Measurements from ENCODE around the gene SMG6.

The SMG6 gene

DNA sequence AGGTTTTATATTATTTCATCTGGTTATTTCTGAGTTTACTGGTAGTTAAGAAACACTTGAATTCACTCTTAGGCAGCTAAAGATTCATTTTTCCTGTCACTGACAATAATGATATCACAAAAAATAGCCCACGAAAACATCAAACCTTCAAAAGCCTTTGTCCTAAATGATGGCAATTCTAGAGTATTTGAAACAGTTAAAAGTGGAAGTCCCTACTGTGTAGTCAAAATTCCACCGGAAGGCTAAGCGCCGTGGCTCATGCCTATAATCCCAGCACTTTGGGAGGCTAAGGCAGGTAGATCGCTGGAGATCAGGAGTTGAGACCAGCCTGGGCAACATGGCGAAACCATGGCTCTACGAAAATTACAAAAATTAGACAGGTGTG is 145.2 kb downstream of the SMG6 start:
- TF ChIP-seq CREB5 (CRISPR knock-in tag; IDR thresholded peaks at IDR 0.05; ENCODE audit: low read depth) = no peak
- TF ChIP-seq ZFP3 (CRISPR knock-in tag; IDR thresholded peaks at IDR 0.05) = no peak
- no peak for TF ChIP-seq SNAI2 (CRISPR knock-in tag; IDR thresholded peaks at IDR 0.05)
- no peak for TF ChIP-seq PATZ1 (CRISPR knock-in tag; IDR thresholded peaks at IDR 0.05; ENCODE audit: borderline replicate concordance)
- TF ChIP-seq, protein P1, sequence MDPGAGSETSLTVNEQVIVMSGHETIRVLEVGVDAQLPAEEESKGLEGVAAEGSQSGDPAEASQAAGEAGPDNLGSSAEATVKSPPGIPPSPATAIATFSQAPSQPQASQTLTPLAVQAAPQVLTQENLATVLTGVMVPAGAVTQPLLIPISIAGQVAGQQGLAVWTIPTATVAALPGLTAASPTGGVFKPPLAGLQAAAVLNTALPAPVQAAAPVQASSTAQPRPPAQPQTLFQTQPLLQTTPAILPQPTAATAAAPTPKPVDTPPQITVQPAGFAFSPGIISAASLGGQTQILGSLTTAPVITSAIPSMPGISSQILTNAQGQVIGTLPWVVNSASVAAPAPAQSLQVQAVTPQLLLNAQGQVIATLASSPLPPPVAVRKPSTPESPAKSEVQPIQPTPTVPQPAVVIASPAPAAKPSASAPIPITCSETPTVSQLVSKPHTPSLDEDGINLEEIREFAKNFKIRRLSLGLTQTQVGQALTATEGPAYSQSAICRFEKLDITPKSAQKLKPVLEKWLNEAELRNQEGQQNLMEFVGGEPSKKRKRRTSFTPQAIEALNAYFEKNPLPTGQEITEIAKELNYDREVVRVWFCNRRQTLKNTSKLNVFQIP (CRISPR knock-in tag; IDR thresholded peaks at IDR 0.05; ENCODE audit: borderline replicate concordance, low read depth) = no peak
- no peak for TF ChIP-seq RARB (CRISPR knock-in tag; IDR thresholded peaks at IDR 0.05)
- TF ChIP-seq, protein P2, sequence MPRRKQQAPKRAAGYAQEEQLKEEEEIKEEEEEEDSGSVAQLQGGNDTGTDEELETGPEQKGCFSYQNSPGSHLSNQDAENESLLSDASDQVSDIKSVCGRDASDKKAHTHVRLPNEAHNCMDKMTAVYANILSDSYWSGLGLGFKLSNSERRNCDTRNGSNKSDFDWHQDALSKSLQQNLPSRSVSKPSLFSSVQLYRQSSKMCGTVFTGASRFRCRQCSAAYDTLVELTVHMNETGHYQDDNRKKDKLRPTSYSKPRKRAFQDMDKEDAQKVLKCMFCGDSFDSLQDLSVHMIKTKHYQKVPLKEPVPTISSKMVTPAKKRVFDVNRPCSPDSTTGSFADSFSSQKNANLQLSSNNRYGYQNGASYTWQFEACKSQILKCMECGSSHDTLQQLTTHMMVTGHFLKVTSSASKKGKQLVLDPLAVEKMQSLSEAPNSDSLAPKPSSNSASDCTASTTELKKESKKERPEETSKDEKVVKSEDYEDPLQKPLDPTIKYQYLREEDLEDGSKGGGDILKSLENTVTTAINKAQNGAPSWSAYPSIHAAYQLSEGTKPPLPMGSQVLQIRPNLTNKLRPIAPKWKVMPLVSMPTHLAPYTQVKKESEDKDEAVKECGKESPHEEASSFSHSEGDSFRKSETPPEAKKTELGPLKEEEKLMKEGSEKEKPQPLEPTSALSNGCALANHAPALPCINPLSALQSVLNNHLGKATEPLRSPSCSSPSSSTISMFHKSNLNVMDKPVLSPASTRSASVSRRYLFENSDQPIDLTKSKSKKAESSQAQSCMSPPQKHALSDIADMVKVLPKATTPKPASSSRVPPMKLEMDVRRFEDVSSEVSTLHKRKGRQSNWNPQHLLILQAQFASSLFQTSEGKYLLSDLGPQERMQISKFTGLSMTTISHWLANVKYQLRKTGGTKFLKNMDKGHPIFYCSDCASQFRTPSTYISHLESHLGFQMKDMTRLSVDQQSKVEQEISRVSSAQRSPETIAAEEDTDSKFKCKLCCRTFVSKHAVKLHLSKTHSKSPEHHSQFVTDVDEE (CRISPR knock-in tag; IDR thresholded peaks at IDR 0.05) = no peak
- TF ChIP-seq OSR1 (CRISPR knock-in tag; IDR thresholded peaks at IDR 0.05) = no peak
- TF ChIP-seq ZFP30 (CRISPR knock-in tag; IDR thresholded peaks at IDR 0.05) = no peak
- TF ChIP-seq ISL1 (CRISPR knock-in tag; IDR thresholded peaks at IDR 0.05) = no peak
- no peak for TF ChIP-seq PPARA (CRISPR knock-in tag; IDR thresholded peaks at IDR 0.05; ENCODE audit: borderline replicate concordance)
- TF ChIP-seq TOX (CRISPR knock-in tag; IDR thresholded peaks at IDR 0.05; ENCODE audit: borderline replicate concordance) = no peak
- ATAC-seq = no peak

GRCh38 chr17:2157675-2158395 is 145.8 kb downstream of the SMG6 start:
- ATAC-seq = no peak

GRCh38 chr17:2157081-2157480 is 146.5 kb downstream of the SMG6 start:
- ATAC-seq = peak; percentile 72
- TF ChIP-seq CREB5 (CRISPR knock-in tag; IDR thresholded peaks at IDR 0.05; ENCODE audit: low read depth) (no peak), SNAI2 (CRISPR knock-in tag; IDR thresholded peaks at IDR 0.05) (no peak), ZNF8 (CRISPR knock-in tag; IDR thresholded peaks at IDR 0.05) (no peak), ARNTL (CRISPR knock-in tag; IDR thresholded peaks at IDR 0.05; ENCODE audit: borderline replicate concordance, low read depth) (no peak), TOX (CRISPR knock-in tag; IDR thresholded peaks at IDR 0.05; ENCODE audit: borderline replicate concordance) (no peak), ZC3H10 (CRISPR knock-in tag; IDR thresholded peaks at IDR 0.05) (no peak), ZNF565 (CRISPR knock-in tag; conservative IDR thresholded peaks at IDR 0.05; ENCODE audit: low read depth) (no peak), BACH2 (CRISPR knock-in tag; IDR thresholded peaks at IDR 0.05; ENCODE audit: borderline replicate concordance) (no peak), ISL1 (CRISPR knock-in tag; IDR thresholded peaks at IDR 0.05) (no peak), RARB (CRISPR knock-in tag; IDR thresholded peaks at IDR 0.05) (no peak)
- TF ChIP-seq, protein P3, sequence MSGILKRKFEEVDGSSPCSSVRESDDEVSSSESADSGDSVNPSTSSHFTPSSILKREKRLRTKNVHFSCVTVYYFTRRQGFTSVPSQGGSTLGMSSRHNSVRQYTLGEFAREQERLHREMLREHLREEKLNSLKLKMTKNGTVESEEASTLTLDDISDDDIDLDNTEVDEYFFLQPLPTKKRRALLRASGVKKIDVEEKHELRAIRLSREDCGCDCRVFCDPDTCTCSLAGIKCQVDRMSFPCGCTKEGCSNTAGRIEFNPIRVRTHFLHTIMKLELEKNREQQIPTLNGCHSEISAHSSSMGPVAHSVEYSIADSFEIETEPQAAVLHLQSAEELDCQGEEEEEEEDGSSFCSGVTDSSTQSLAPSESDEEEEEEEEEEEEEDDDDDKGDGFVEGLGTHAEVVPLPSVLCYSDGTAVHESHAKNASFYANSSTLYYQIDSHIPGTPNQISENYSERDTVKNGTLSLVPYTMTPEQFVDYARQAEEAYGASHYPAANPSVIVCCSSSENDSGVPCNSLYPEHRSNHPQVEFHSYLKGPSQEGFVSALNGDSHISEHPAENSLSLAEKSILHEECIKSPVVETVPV (CRISPR knock-in tag; IDR thresholded peaks at IDR 0.05) = no peak
- TF ChIP-seq, protein P1 (CRISPR knock-in tag; IDR thresholded peaks at IDR 0.05; ENCODE audit: borderline replicate concordance, low read depth) = no peak

More at GRCh38 chr17:2157675-2158395, 145.8 kb downstream of the SMG6 start:
- TF ChIP-seq OSR1 (CRISPR knock-in tag; IDR thresholded peaks at IDR 0.05) (no peak), PPARA (CRISPR knock-in tag; IDR thresholded peaks at IDR 0.05; ENCODE audit: borderline replicate concordance) (no peak), BACH2 (CRISPR knock-in tag; IDR thresholded peaks at IDR 0.05; ENCODE audit: borderline replicate concordance) (no peak), ZFP3 (CRISPR knock-in tag; IDR thresholded peaks at IDR 0.05) (no peak), RARB (CRISPR knock-in tag; IDR thresholded peaks at IDR 0.05) (no peak), ZNF565 (CRISPR knock-in tag; conservative IDR thresholded peaks at IDR 0.05; ENCODE audit: low read depth) (no peak)
- TF ChIP-seq, protein P3 (CRISPR knock-in tag; IDR thresholded peaks at IDR 0.05) = no peak
